Measurements from ENCODE around the gene KDSR. TPM values are rescaled to one million over a fixed set of nuclear protein-coding genes. Genes with fewer than 3 reads are reported as not detected.

Gene KDSR
- total and polyA plus RNA-seq, 2 of the 13 experiments (the other 11 are each of a cell fraction or from before 2014, with no cell fraction given), result 10.4 to 20.9 TPM

- no peak for TF ChIP-seq ZNF83 (CRISPR knock-in tag; IDR thresholded peaks at IDR 0.05; ENCODE audit: borderline replicate concordance)
- no peak for TF ChIP-seq ZKSCAN1 (IDR thresholded peaks at IDR 0.05; ENCODE audit: low read length)
- TF ChIP-seq PRDM10 (CRISPR knock-in tag; IDR thresholded peaks at IDR 0.05; ENCODE audit: low read depth), result no peak
- TF ChIP-seq ETV5 (CRISPR knock-in tag; IDR thresholded peaks at IDR 0.05; ENCODE audit: borderline replicate concordance), result no peak
- TF ChIP-seq ZNF432 (CRISPR knock-in tag; IDR thresholded peaks at IDR 0.05; ENCODE audit: borderline replicate concordance), result no peak
- TF ChIP-seq NFKB2 (CRISPR knock-in tag; IDR thresholded peaks at IDR 0.05; ENCODE audit: borderline replicate concordance), result peak; percentile 8; the same call in 1 of the 2 replicates
- TF ChIP-seq HINFP (CRISPR knock-in tag; IDR thresholded peaks at IDR 0.05; ENCODE audit: low read depth), result no peak
- TF ChIP-seq KAT7 (CRISPR knock-in tag; IDR thresholded peaks at IDR 0.05; ENCODE audit: borderline replicate concordance), result no peak
- no peak for TF ChIP-seq AHDC1 (CRISPR knock-in tag; IDR thresholded peaks at IDR 0.05; ENCODE audit: borderline replicate concordance)
- TF ChIP-seq GZF1 (CRISPR knock-in tag; IDR thresholded peaks at IDR 0.05), result 0 out of 2 replicates have a peak, but pooled peaks have one; percentile 36
- TF ChIP-seq ZNF460 (CRISPR knock-in tag; IDR thresholded peaks at IDR 0.05; ENCODE audit: borderline replicate concordance), result no peak
- TF ChIP-seq CCDC6 (CRISPR knock-in tag; IDR thresholded peaks at IDR 0.05), result 0 out of 2 replicates have a peak, but pooled peaks have one; percentile 31
- TF ChIP-seq ZNF256 (CRISPR knock-in tag; conservative IDR thresholded peaks at IDR 0.05), result no peak
- peak in 1 of 2 experiments; percentile 45; a peak in 1 of 4 replicates for TF ChIP-seq HMGXB4 (CRISPR knock-in tag; IDR thresholded peaks at IDR 0.05; ENCODE audit: borderline replicate concordance in 1 of 2, low read depth in 1 of 2)
- no peak for TF ChIP-seq BHLHE40 (IDR thresholded peaks at IDR 0.05; ENCODE audit: low read length)
- TF ChIP-seq ZSCAN21 (CRISPR knock-in tag; IDR thresholded peaks at IDR 0.05; ENCODE audit: borderline replicate concordance), result no peak
- TF ChIP-seq ZNF317 (CRISPR knock-in tag; IDR thresholded peaks at IDR 0.05), result no peak
- TF ChIP-seq ZNF382 (CRISPR knock-in tag; IDR thresholded peaks at IDR 0.05; ENCODE audit: borderline replicate concordance), result no peak
Measured at GRCh38 chr18:63320975-63321265, 46.1 kb downstream of the KDSR start (continued).

All from HepG2 (cell line).